ENCODE data around the gene CSTA.

Gene CSTA

DNA sequence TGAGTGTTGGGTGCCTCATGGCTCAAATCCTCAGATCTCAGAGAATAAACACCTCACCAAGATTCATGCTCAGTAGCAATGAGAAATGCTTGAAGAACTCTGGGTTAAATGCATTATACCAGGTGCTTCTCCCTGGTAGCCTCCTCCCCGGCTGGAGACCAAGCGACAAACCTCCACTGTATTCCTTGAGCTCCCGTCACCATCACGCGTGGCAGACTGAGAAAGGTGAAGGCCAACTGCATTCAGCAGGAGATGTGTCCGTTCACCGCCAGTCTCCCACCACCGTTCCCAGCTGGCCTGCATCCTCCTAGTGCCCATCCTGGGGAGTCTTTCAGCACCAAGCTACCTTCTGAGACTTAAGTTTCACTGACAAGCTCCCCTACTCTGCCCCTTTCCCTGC, 7.5 kb downstream of the CSTA start:
- Histone ChIP-seq H3K27me3 (ENCODE audit: insufficient read depth, low read length) (0 out of 2 replicates have a peak, but pooled peaks cover 4% of the 10 kb centered on the region), H3K79me2 (ENCODE audit: insufficient read depth, low read length) (no peaks in the 10 kb centered on the region), H3F3A (ENCODE audit: insufficient read depth, low read length) (no peaks in the 10 kb centered on the region), H3K4me1 (ENCODE audit: insufficient read depth, low read length, severe bottlenecking) (no peaks in the 10 kb centered on the region), H3K9ac (ENCODE audit: low read length) (no peak overlapping the region), H3K4me2 (ENCODE audit: low read length) (no peak overlapping the region), H4K20me1 (ENCODE audit: insufficient read depth, low read length) (no peaks in the 10 kb centered on the region), H3K4me3 (ENCODE audit: low read depth, low read length, poor library complexity, severe bottlenecking) (no peak overlapping the region), H3K27ac (ENCODE audit: low read depth, low read length, poor library complexity, severe bottlenecking) (no peak overlapping the region), H3K36me3 (ENCODE audit: insufficient read depth, low read length) (no peaks in the 10 kb centered on the region), H3K9me2 (ENCODE audit: low read depth, low read length) (no peaks in the 10 kb centered on the region), H2AFZ (ENCODE audit: low read length) (no peak overlapping the region), H3K9me3 (ENCODE audit: low read length) (no peaks in the 10 kb centered on the region)
- TF ChIP-seq, protein P1, sequence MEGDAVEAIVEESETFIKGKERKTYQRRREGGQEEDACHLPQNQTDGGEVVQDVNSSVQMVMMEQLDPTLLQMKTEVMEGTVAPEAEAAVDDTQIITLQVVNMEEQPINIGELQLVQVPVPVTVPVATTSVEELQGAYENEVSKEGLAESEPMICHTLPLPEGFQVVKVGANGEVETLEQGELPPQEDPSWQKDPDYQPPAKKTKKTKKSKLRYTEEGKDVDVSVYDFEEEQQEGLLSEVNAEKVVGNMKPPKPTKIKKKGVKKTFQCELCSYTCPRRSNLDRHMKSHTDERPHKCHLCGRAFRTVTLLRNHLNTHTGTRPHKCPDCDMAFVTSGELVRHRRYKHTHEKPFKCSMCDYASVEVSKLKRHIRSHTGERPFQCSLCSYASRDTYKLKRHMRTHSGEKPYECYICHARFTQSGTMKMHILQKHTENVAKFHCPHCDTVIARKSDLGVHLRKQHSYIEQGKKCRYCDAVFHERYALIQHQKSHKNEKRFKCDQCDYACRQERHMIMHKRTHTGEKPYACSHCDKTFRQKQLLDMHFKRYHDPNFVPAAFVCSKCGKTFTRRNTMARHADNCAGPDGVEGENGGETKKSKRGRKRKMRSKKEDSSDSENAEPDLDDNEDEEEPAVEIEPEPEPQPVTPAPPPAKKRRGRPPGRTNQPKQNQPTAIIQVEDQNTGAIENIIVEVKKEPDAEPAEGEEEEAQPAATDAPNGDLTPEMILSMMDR (IDR thresholded peaks at IDR 0.05; ENCODE audit: low read length) = no peak
- no peak for TF ChIP-seq EZH2 (IDR thresholded peaks at IDR 0.05; ENCODE audit: borderline replicate concordance, low read length)

DNA sequence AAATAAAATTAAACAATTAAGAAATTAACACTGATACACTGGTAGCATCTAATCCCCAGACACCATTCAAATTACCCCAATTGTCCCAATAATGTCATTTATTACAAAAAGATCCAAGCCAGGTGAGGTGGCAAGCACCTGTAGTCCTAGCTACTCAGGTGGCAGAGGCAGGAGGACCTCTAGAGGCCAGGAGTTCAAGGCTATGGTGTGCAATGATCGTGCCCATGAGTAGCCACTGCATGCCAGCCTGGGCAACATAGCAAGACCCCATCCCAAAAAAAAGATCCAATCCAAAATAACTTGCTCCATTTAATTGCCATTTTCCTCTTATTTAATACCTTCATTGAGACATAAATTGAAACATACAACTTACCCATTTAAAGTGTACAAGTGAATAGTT, 17.8 kb downstream of the CSTA start:
- Histone ChIP-seq H3K79me2 (ENCODE audit: insufficient read depth, low read length) (no peaks in the 10 kb centered on the region), H3K9ac (ENCODE audit: low read length) (no peak overlapping the region), H3K4me1 (ENCODE audit: insufficient read depth, low read length, severe bottlenecking) (no peaks in the 10 kb centered on the region), H3K4me2 (ENCODE audit: low read length) (no peak overlapping the region), H3K4me3 (ENCODE audit: low read depth, low read length, poor library complexity, severe bottlenecking) (no peak overlapping the region), H3K36me3 (ENCODE audit: insufficient read depth, low read length) (no peaks in the 10 kb centered on the region), H3K27me3 (ENCODE audit: insufficient read depth, low read length) (no peaks in the 10 kb centered on the region), H3K27ac (ENCODE audit: low read depth, low read length, poor library complexity, severe bottlenecking) (no peak overlapping the region), H3K9me3 (ENCODE audit: low read length) (0 out of 2 replicates have a peak, but pooled peaks cover under 1% of the 10 kb centered on the region), H3K9me2 (ENCODE audit: low read depth, low read length) (no peaks in the 10 kb centered on the region), H3F3A (ENCODE audit: insufficient read depth, low read length) (no peaks in the 10 kb centered on the region), H4K20me1 (ENCODE audit: insufficient read depth, low read length) (no peaks in the 10 kb centered on the region), H2AFZ (ENCODE audit: low read length) (no peak overlapping the region)
- TF ChIP-seq, protein P1 (IDR thresholded peaks at IDR 0.05; ENCODE audit: low read length) = no peak
- TF ChIP-seq EZH2 (IDR thresholded peaks at IDR 0.05; ENCODE audit: borderline replicate concordance, low read length) = no peak

DNA sequence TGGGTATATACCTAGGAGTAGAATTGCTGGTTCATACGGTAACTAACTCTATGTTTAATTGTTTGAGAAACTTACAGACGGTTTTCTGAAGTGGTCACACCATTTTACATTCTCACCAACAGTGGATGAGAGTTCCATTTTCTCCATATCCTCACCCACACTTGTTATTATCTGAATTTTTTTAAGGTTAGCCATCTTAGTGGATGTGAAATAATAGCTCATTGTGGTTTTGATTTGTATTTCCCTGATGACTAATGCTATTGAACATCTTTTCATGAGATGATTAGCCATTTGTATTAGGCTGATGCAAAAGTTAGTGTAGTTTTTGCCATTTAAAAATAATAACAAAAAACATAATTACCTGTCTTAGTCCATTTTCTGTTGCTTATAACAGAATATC, 18.6 kb downstream of the CSTA start:
- Histone ChIP-seq H3K79me2 (ENCODE audit: insufficient read depth, low read length) (no peaks in the 10 kb centered on the region), H3K9me3 (ENCODE audit: low read length) (peaks cover 3% of the 10 kb centered on the region; the same call in 1 of the 2 replicates), H3K4me2 (ENCODE audit: low read length) (no peak overlapping the region), H3K36me3 (ENCODE audit: insufficient read depth, low read length) (no peaks in the 10 kb centered on the region), H3K4me3 (ENCODE audit: low read depth, low read length, poor library complexity, severe bottlenecking) (no peak overlapping the region), H3K27me3 (ENCODE audit: insufficient read depth, low read length) (no peaks in the 10 kb centered on the region), H3K9me2 (ENCODE audit: low read depth, low read length) (no peaks in the 10 kb centered on the region), H2AFZ (ENCODE audit: low read length) (no peak overlapping the region), H3K27ac (ENCODE audit: low read depth, low read length, poor library complexity, severe bottlenecking) (no peak overlapping the region), H4K20me1 (ENCODE audit: insufficient read depth, low read length) (no peaks in the 10 kb centered on the region), H3F3A (ENCODE audit: insufficient read depth, low read length) (no peaks in the 10 kb centered on the region), H3K9ac (ENCODE audit: low read length) (no peak overlapping the region), H3K4me1 (ENCODE audit: insufficient read depth, low read length, severe bottlenecking) (no peaks in the 10 kb centered on the region)
- no peak for TF ChIP-seq EZH2 (IDR thresholded peaks at IDR 0.05; ENCODE audit: borderline replicate concordance, low read length)
- TF ChIP-seq, protein P1 (IDR thresholded peaks at IDR 0.05; ENCODE audit: low read length) = no peak
